ENCODE measurements around the gene SETBP1. TPM values are rescaled to one million over a fixed set of nuclear protein-coding genes. Genes with fewer than 3 reads are reported as not detected.

SETBP1 gene
- total and polyA plus RNA-seq, 2 of the 13 experiments (the other 11 are each of a cell fraction or from before 2014, with no cell fraction given) = 0.18 to 0.65 TPM

- Histone ChIP-seq H4K20me1 (ENCODE audit: insufficient read depth, low read length) (no peaks in the 10 kb centered on the region), H3K27ac (ENCODE audit: extremely low read length, insufficient read depth, low read length) (no peak overlapping the region), H3K9me3 (ENCODE audit: low read length) (no peaks in the 10 kb centered on the region), H3K4me2 (ENCODE audit: low read depth, low read length) (no peak overlapping the region), H3K4me1 (ENCODE audit: insufficient read depth, low read length) (peaks cover 27% of the 10 kb centered on the region), H3K79me2 (ENCODE audit: insufficient read depth, low read length) (no peaks in the 10 kb centered on the region), H2AFZ (ENCODE audit: low read length) (no peak overlapping the region), H3K4me3 (replicated peaks in 1 of 3; ENCODE audit: insufficient read depth in 1 of 3, low read depth in 2 of 3, low read length in 3 of 3) (no peak overlapping the region), H3K27me3 (ENCODE audit: control insufficient read depth in 1 of 2, insufficient read depth in 2 of 2, low read length in 2 of 2) (peaks cover 0 to 2% of the 10 kb centered on the region in 2 experiments; a peak in 1 of 5 replicates), H3K36me3 (replicated peaks in 1 of 2; ENCODE audit: control insufficient read depth in 1 of 2, insufficient read depth in 2 of 2, low read length in 2 of 2) (no peaks in the 10 kb centered on the region), H3K9ac (ENCODE audit: insufficient read depth, low read depth, low read length) (no peak overlapping the region)
- peak; percentile 64 for ATAC-seq
- FAIRE-seq = no peak
- ChIA-PET POLR2A (no interaction called here), CTCF (ENCODE audit: low intra/inter-chr PET ratio, low total read pairs) (no interaction called here)
- 48% methylated on average over 4 of the region's 4 CpGs for WGBS (ENCODE audit: low lambda C conversion rate)
- intact Hi-C loops (cut with micrococcal nuclease; ENCODE audit: unreplicated experiment) = no loop called here
- peak; percentile 2 for DNase-seq (ENCODE audit: low spot score)
- in situ Hi-C loops (cut with HindIII; ENCODE audit: extremely low pct_ligation_motif_present, low pct_unique_long_range_greater_than_20kb) = loop anchor here (25.0 kb wide), 1 partner anchor 104 kb away; the partner anchor contains the start of gene SETBP1
- TF ChIP-seq ZNF317 (CRISPR knock-in tag; IDR thresholded peaks at IDR 0.05) (no peak), MYPOP (CRISPR knock-in tag; IDR thresholded peaks at IDR 0.05) (no peak), BCLAF1 (IDR thresholded peaks at IDR 0.05) (no peak), ZNF777 (CRISPR knock-in tag; IDR thresholded peaks at IDR 0.05) (no peak), ZNF616 (CRISPR knock-in tag; IDR thresholded peaks at IDR 0.05; ENCODE audit: low read depth) (no peak), TCF7L2 (IDR thresholded peaks at IDR 0.05; ENCODE audit: low read depth, low read length) (no peak), ZMYM4 (CRISPR knock-in tag; IDR thresholded peaks at IDR 0.05) (peak; percentile 30; the same call in 1 of the 2 replicates), MLLT10 (CRISPR knock-in tag; IDR thresholded peaks at IDR 0.05) (no peak), ZNF276 (CRISPR knock-in tag; IDR thresholded peaks at IDR 0.05; ENCODE audit: low read depth) (no peak), TFE3 (CRISPR knock-in tag; IDR thresholded peaks at IDR 0.05) (no peak), ATF3 (CRISPR knock-in tag; IDR thresholded peaks at IDR 0.05) (no peak), MAX (IDR thresholded peaks at IDR 0.05) (no peak), TOE1 (CRISPR knock-in tag; IDR thresholded peaks at IDR 0.05) (no peak), FOXK2 (IDR thresholded peaks at IDR 0.05) (no peak), DMTF1 (CRISPR knock-in tag; IDR thresholded peaks at IDR 0.05) (no peak), RARA (CRISPR knock-in tag; IDR thresholded peaks at IDR 0.05) (peak; percentile 70)
- no TSS peak for BruUV-seq (replicated peaks)
These were observed 110.2 kb downstream of the SETBP1 start for GRCh38 chr18:44790860-44791259.
